Esophagus muscularis mucosa (tissue), 3 donors: ENCODE results near the gene SOX5.

Source experiments
- CTCF ChIP-seq, 3 experiments: fragments of 200-600 bp in 2 of 3; fragments of 450-650 bp in 1 of 3; sonication (generic) in 2 of 3; IDR thresholded peaks; one replicate each; pipeline ENCODE4 v1.5.1; 2017 to 2019; ENCODE audit warnings: antibody characterized with exemption in 3 of 3, mild to moderate bottlenecking in 2 of 3, moderate library complexity in 1 of 3
- EP300 ChIP-seq: sonication (generic); formaldehyde crosslinking; IDR thresholded peaks from one replicate; pipeline ENCODE4 v1.6.1; 2017; ENCODE audit warnings: antibody characterized with exemption

- no peak for TF ChIP-seq CTCF (IDR thresholded peaks at IDR 0.05)
- no peak for TF ChIP-seq EP300
Observed at GRCh38 chr12:23669691-23670090, 279.8 kb downstream of the SOX5 start.
